Measurements from ENCODE around the gene ARID3C. TPM values are rescaled to one million over a fixed set of nuclear protein-coding genes. Genes with fewer than 3 reads are reported as not detected.
"Not testable (repeated sequence)": the region's sequence is repeated elsewhere in the genome, so short reads cannot be mapped to it uniquely, and the experiment has no call there.

ARID3C gene
- total RNA-seq, 2 donors from 2014 or later, result not detected

- no peak overlapping the region for H3K4me3 ChIP-seq
- TF ChIP-seq CTCF (IDR thresholded peaks at IDR 0.05) (no peak), POLR2A (IDR thresholded peaks at IDR 0.05) (no peak)
- H3K4me1 ChIP-seq, result peaks cover 39% of the 10 kb centered on the region
- ATAC-seq (no peak), DNase-seq (no peak)
- H3K27me3 ChIP-seq, result no peaks in the 10 kb centered on the region
- H3K9me3 ChIP-seq, result no peaks in the 10 kb centered on the region
- no peaks in the 10 kb centered on the region for H3K36me3 ChIP-seq (replicated peaks in 1 of 2; ENCODE audit: insufficient read depth in 1 of 2, low read depth in 2 of 2)
- intact Hi-C loops (cut with DNase I), result no loop called here
- peak overlapping the region in 1 of 4 donors; percentile 49 for H3K27ac ChIP-seq
These were observed 16.0 kb upstream of the ARID3C start for GRCh38 chr9:34644766-34645314.

- intact Hi-C loops (cut with DNase I), result no loop called here
- H3K36me3 ChIP-seq (replicated peaks in 1 of 2; ENCODE audit: insufficient read depth in 1 of 2, low read depth in 2 of 2), result no peaks in the 10 kb centered on the region
- DNase-seq, result no peak
- peaks cover 38% of the 10 kb centered on the region for H3K4me1 ChIP-seq
- no peak overlapping the region for H3K4me3 ChIP-seq
- WGBS, 2 donors, result 100% methylated on average over 1 of the region's 1 CpG
- H3K27ac ChIP-seq, result no peak overlapping the region
- H3K9me3 ChIP-seq, result no peaks in the 10 kb centered on the region
- no peak for ATAC-seq
- no peak for TF ChIP-seq CTCF (IDR thresholded peaks at IDR 0.05)
- TF ChIP-seq POLR2A (IDR thresholded peaks at IDR 0.05), result no peak
- no peaks in the 10 kb centered on the region for H3K27me3 ChIP-seq
These were observed 13.8 kb upstream of the ARID3C start for GRCh38 chr9:34642679-34643078.

- intact Hi-C loops (cut with DNase I); DNase-seq; H3K4me3 ChIP-seq; ATAC-seq; H3K36me3 ChIP-seq (replicated peaks in 1 of 2; ENCODE audit: insufficient read depth in 1 of 2, low read depth in 2 of 2); H3K27me3 ChIP-seq; H3K27ac ChIP-seq; H3K9me3 ChIP-seq: not testable (repeated sequence)
- WGBS, 2 donors, result 86 to 97% methylated on average over 7 to 8 of the region's 8 CpGs
- H3K4me1 ChIP-seq, result peaks cover 29% of the 10 kb centered on the region
These were observed 10.5 kb upstream of the ARID3C start for GRCh38 chr9:34639322-34639721.

GRCh38 chr9:34638138-34638445, 9.2 kb upstream of the ARID3C start:
- H3K36me3 ChIP-seq (replicated peaks in 1 of 2; ENCODE audit: insufficient read depth in 1 of 2, low read depth in 2 of 2), result no peaks in the 10 kb centered on the region
- H3K4me1 ChIP-seq, result peaks cover 28% of the 10 kb centered on the region
- H3K9me3 ChIP-seq, result no peaks in the 10 kb centered on the region
- DNase-seq (no peak), ATAC-seq (no peak)
- H3K27me3 ChIP-seq, result no peaks in the 10 kb centered on the region
- peak in 1 of 3 donors; percentile 22 for TF ChIP-seq POLR2A (IDR thresholded peaks at IDR 0.05)
- no peak for TF ChIP-seq CTCF (IDR thresholded peaks at IDR 0.05)
- peak overlapping the region; percentile 32 to 48 for H3K4me3 ChIP-seq
- 5 to 15% methylated on average over 7 of the region's 7 CpGs for WGBS, 2 donors
- intact Hi-C loops (cut with DNase I), result no loop called here
- H3K27ac ChIP-seq, result peak overlapping the region; percentile 71 to 84 (median 79)

GRCh38 chr9:34637356-34638137, 8.7 kb upstream of the ARID3C start, which contains the start of gene SIGMAR1:
Gene SIGMAR1, minus strand, starts transcription at chr9:34637787. Its CDS starts 90 bp downstream, at chr9:34637697.
- WGBS, 2 donors, result 0 to 1% methylated on average over 4 to 46 of the region's 74 CpGs
- Histone ChIP-seq H3K36me3 (replicated peaks in 1 of 2; ENCODE audit: insufficient read depth in 1 of 2, low read depth in 2 of 2) (no peaks in the 10 kb centered on the region), H3K27me3 (no peaks in the 10 kb centered on the region), H3K4me3 (peak within 1 kb of the TSS; percentile 32 to 48), H3K27ac (peak within 1 kb of the TSS; percentile 71 to 84 (median 79)), H3K9me3 (no peaks in the 10 kb centered on the region), H3K4me1 (peaks cover 28% of the 10 kb centered on the region)
- DNase-seq (peak; percentile 93 to 95 (median 94)), ATAC-seq (peak; percentile 97)
- TF ChIP-seq CTCF (IDR thresholded peaks at IDR 0.05) (peak in 1 of 7 experiments; percentile 28), POLR2A (IDR thresholded peaks at IDR 0.05) (peak; percentile 75 to 79 (median 75))
- intact Hi-C loops (cut with DNase I), result no loop called here

Measured in body of pancreas (tissue), 4 donors.